Breast epithelium (tissue), 4 donors: ENCODE measurements around the gene SAMD7. TPM values are rescaled to one million over a fixed set of nuclear protein-coding genes. Genes with fewer than 3 reads are reported as not detected.
A peak's percentile ranks its signal among the peaks of the same experiment; 100 is the strongest.

ENCODE experiments used
- DNase-seq, 2 donors: peaks; one replicate each; pipeline ENCODE4 v3.0.0-alpha.2; 2019; ENCODE audit warnings: low spot score in 2 of 2
- H3K27ac ChIP-seq, 2 donors: fragments of 200-600 bp; sonication (generic) in 1 of 2; one replicate each; pipeline ENCODE4 v1.5.1; 2016 to 2019; ENCODE audit warnings: mild to moderate bottlenecking in 1 of 2
- H3K27me3 ChIP-seq, 2 donors: fragments of 200-600 bp; sonication (generic) in 1 of 2; one replicate each; pipeline versions ENCODE4 v1.5.1 to v1.6.0; 2017 to 2019; ENCODE audit warnings: control low read depth in 1 of 2, mild to moderate bottlenecking in 1 of 2
- H3K36me3 ChIP-seq: fragments of 200-600 bp; one replicate; pipeline ENCODE4 v1.5.1; 2019
- H3K4me1 ChIP-seq, 2 donors: fragments of 200-600 bp; sonication (generic); one replicate each; pipeline ENCODE4 v1.5.1; 2016 to 2019; ENCODE audit warnings: control low read depth in 1 of 2
- H3K4me3 ChIP-seq, 3 donors: fragments of 200-600 bp; sonication (generic); 1 replicate in 2 of 3; 2 replicates in 1 of 3; pipeline ENCODE4 v1.5.1; 2016 to 2019; ENCODE audit warnings: mild to moderate bottlenecking in 3 of 3, moderate library complexity in 2 of 3
- H3K9me3 ChIP-seq, 2 donors: fragments of 200-600 bp; sonication (generic) in 1 of 2; one replicate each; pipeline ENCODE4 v1.5.1; 2016 to 2019; ENCODE audit warnings: control low read depth in 1 of 2
- POLR2A ChIP-seq: fragments of 450-650 bp; IDR thresholded peaks from one replicate; pipeline ENCODE4 v1.6.1; 2016; ENCODE audit warnings: antibody characterized with exemption, mild to moderate bottlenecking, moderate library complexity
- POLR2AphosphoS5 ChIP-seq, 3 donors: sonication (generic); formaldehyde crosslinking; IDR thresholded peaks; one replicate each; pipeline ENCODE4 v1.6.1; 2017; ENCODE audit warnings: antibody characterized with exemption in 3 of 3
- intact Hi-C: fragments of 100-400 bp; cut with DNase I; formaldehyde crosslinking; loops from one replicate; pipeline ENCODE4 v1.15.1; 2023; ENCODE audit warnings: low total_unique reads
- total RNA-seq, 3 donors: library from RNA; depleted of rRNA; stranded (reverse); fragments of >200 nt; gene quantifications; one replicate each; pipeline ENCODE4 v1.1.0, GENCODE V29; 2016
- TF ChIP-seq, protein P1 (sequence below), 3 donors: fragments of 450-650 bp; IDR thresholded peaks; one replicate each; pipeline ENCODE4 v1.5.1; 2016 to 2017; ENCODE audit warnings: antibody characterized with exemption in 3 of 3, mild to moderate bottlenecking in 3 of 3, moderate library complexity in 3 of 3

Gene SAMD7
- total RNA-seq, 3 donors from 2014 or later, result under 0.01 TPM; not detected in 2

DNA sequence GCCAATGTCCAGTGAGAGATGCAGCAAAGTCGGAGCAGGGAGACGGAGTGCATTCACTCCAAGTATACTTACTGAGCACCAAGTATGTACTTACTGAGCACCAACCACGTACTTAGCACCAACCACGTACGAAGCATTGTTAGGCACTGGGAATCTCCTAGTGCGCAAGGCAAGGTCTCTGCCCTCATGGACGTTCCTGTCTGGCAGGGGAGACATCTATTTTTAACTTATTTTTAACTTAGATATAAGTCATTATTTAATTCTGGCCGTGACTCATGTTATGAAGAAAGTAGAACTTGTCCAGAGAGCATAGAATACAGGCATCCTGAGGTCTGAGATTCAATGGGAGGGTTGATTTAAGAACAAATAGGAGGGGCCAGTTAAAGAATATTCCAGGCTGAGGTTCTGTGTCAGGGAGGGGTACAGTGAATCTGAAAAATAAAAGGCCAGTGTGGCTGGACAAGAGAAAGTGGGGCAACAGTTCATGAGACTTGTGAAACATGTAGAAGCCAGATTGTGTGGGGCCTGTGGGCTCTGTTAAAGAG, 32.3 kb upstream of the SAMD7 start:
- intact Hi-C loops, result no loop called here
- H3K4me1 ChIP-seq, result no peaks in the 10 kb centered on the region
- no peaks in the 10 kb centered on the region for H3K27me3 ChIP-seq
- no peak for DNase-seq
- no peak overlapping the region for H3K4me3 ChIP-seq
- no peaks in the 10 kb centered on the region for H3K36me3 ChIP-seq
- no peak overlapping the region for H3K27ac ChIP-seq
- no peaks in the 10 kb centered on the region for H3K9me3 ChIP-seq
- TF ChIP-seq, protein P1, sequence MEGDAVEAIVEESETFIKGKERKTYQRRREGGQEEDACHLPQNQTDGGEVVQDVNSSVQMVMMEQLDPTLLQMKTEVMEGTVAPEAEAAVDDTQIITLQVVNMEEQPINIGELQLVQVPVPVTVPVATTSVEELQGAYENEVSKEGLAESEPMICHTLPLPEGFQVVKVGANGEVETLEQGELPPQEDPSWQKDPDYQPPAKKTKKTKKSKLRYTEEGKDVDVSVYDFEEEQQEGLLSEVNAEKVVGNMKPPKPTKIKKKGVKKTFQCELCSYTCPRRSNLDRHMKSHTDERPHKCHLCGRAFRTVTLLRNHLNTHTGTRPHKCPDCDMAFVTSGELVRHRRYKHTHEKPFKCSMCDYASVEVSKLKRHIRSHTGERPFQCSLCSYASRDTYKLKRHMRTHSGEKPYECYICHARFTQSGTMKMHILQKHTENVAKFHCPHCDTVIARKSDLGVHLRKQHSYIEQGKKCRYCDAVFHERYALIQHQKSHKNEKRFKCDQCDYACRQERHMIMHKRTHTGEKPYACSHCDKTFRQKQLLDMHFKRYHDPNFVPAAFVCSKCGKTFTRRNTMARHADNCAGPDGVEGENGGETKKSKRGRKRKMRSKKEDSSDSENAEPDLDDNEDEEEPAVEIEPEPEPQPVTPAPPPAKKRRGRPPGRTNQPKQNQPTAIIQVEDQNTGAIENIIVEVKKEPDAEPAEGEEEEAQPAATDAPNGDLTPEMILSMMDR (IDR thresholded peaks at IDR 0.05), result no peak
- TF ChIP-seq POLR2A, result no peak
- no peak for TF ChIP-seq POLR2AphosphoS5 (IDR thresholded peaks at IDR 0.05)

DNA sequence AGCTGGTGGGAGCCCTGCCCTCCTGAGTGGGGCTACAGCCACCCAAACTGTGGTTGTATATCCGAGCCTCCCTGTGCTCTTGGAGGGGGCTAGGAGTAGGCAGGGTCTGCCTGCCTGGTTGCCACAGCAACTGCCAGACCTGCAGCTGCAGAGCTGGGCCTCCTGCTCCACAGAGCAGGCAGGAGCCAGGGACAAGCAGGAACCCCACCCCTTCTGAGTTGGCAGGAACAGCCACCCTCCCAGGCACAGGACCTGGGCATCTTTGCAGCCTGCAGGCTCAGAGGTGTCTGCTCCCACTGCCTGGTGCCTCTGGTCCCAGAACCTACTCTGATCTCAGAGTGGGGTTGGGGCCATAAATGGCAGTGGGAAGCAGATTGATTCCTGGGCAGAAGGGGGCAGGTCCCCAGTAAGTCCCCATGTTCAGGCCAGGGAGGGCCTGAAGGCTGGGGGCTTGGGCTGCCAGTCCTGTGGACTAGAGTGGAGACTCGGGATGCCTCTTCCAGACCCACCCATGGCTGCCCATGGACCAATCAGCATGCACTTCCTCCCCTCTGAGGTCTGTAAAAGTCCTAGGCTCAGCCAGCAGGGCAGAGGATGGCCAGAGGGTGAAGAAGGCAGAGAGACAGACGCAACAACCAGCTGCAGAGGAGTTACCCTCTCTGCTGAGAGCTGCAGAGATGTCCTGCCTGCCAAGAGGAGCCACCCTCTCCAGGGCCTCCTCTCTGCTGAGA, 31.4 kb upstream of the SAMD7 start:
- no peaks in the 10 kb centered on the region for H3K4me1 ChIP-seq
- no peaks in the 10 kb centered on the region for H3K9me3 ChIP-seq
- H3K4me3 ChIP-seq, result no peak overlapping the region
- no peak for TF ChIP-seq POLR2A
- TF ChIP-seq POLR2AphosphoS5 (IDR thresholded peaks at IDR 0.05), result no peak
- TF ChIP-seq, protein P1 (IDR thresholded peaks at IDR 0.05), result no peak
- no peaks in the 10 kb centered on the region for H3K27me3 ChIP-seq
- no peaks in the 10 kb centered on the region for H3K36me3 ChIP-seq
- no peak for DNase-seq
- intact Hi-C loops, result no loop called here
- H3K27ac ChIP-seq, result no peak overlapping the region

DNA sequence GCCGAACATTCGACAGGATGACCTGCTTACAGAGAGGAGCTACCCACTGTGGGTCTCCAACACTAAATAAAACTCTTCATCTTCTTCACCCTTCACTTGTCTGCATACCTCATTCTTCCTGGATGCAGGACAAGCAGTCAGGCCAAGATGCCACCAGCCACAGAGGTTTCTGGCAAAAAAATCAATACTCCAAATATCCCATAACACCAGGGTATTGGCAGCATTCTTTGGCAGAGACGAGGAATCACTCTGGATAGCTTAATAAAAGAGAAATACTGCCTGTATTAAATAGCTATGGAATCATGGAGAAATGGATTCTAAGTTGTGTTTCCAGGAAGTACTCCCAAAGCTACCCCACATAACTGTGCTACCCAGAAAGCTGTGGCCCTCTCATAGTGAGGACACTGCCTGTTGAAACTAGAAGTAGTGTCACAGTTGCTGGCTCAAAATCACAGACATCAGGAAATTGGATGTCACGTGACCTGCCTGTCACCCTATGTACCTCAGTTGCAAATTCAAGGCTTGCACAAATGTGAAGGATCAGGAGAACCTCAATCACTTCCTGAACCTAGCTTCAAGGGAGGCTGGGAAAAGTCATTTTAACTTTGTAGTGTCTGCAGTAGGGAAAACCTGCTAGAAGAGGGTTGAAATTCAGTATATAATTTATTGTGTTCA, 30.7 kb upstream of the SAMD7 start:
- H3K36me3 ChIP-seq, result no peaks in the 10 kb centered on the region
- intact Hi-C loops, result no loop called here
- no peaks in the 10 kb centered on the region for H3K9me3 ChIP-seq
- H3K27me3 ChIP-seq, result no peaks in the 10 kb centered on the region
- TF ChIP-seq POLR2AphosphoS5 (IDR thresholded peaks at IDR 0.05), result no peak
- TF ChIP-seq, protein P1 (IDR thresholded peaks at IDR 0.05), result no peak
- TF ChIP-seq POLR2A, result no peak
- H3K4me1 ChIP-seq, result no peaks in the 10 kb centered on the region
- H3K27ac ChIP-seq, result no peak overlapping the region
- no peak for DNase-seq
- no peak overlapping the region for H3K4me3 ChIP-seq

DNA sequence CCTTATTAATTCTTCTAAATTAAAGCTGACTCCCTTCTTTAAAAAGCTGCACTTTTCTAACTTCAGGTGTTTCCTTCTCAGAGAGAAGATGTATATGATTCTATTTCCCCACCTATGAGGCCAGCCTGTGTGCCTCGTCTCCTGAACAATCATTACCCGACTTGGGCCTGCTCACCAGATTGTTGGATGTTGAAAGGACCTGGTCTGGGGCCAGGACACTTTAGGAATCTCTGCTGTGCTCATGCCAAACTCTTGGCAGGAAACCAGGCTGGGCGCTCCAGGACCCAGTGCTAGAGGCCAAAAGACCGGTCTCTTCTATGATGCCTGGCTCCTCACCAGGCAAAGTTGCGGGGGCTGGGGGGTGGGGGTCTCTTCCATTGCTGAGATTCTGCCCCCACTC, 24.7 kb upstream of the SAMD7 start:
- Histone ChIP-seq H3K27ac (no peak overlapping the region), H3K36me3 (no peaks in the 10 kb centered on the region), H3K27me3 (no peaks in the 10 kb centered on the region), H3K4me3 (no peak overlapping the region), H3K9me3 (no peaks in the 10 kb centered on the region), H3K4me1 (no peaks in the 10 kb centered on the region)
- TF ChIP-seq, protein P1 (IDR thresholded peaks at IDR 0.05), result no peak
- TF ChIP-seq POLR2AphosphoS5 (IDR thresholded peaks at IDR 0.05) (no peak), POLR2A (no peak)
- DNase-seq, result peak; percentile 52 to 58
- intact Hi-C loops, result no loop called here

DNA sequence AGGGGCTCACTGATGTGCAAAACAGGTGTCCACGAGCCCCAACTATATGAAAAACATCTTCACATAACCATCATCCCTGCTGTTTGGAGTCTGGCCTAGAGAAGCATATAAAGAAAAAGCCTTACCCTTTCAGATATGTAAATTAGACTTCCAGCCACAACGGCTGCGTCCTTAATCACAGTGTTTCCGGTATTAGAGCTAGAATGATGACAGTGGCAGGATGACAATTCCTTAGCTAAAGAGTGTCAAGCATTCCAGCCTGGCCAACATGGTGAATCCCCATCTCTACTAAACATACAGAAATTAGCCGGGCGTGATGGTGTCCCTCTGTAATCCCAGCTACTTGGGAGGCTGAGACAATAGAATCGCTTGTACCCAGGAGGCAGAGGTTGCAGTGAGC, 19.5 kb upstream of the SAMD7 start:
- no peak overlapping the region for H3K4me3 ChIP-seq
- H3K27me3 ChIP-seq, result no peaks in the 10 kb centered on the region
- intact Hi-C loops, result no loop called here
- no peaks in the 10 kb centered on the region for H3K4me1 ChIP-seq
- no peak overlapping the region for H3K27ac ChIP-seq
- H3K9me3 ChIP-seq, result no peaks in the 10 kb centered on the region
- no peak for DNase-seq
- TF ChIP-seq POLR2A (no peak), POLR2AphosphoS5 (IDR thresholded peaks at IDR 0.05) (no peak)
- TF ChIP-seq, protein P1 (IDR thresholded peaks at IDR 0.05), result no peak
- no peaks in the 10 kb centered on the region for H3K36me3 ChIP-seq
